ENCODE measurements around the gene PABPC1L. TPM values are rescaled to one million over a fixed set of nuclear protein-coding genes. Genes with fewer than 3 reads are reported as not detected.

The PABPC1L gene
- total RNA-seq, 1 experiment from 2014 or later: 90.7 TPM

GRCh38 chr20:44928595-44928994 lies 18.7 kb downstream of the PABPC1L start (continued):
- no peak for TF ChIP-seq MYBL2 (CRISPR knock-in tag; IDR thresholded peaks at IDR 0.05)
- no peak for TF ChIP-seq FOXK1 (CRISPR knock-in tag; IDR thresholded peaks at IDR 0.05)
- no peak for TF ChIP-seq FOXP1 (CRISPR knock-in tag; IDR thresholded peaks at IDR 0.05; ENCODE audit: borderline replicate concordance)
- no peak for TF ChIP-seq OVOL2 (CRISPR knock-in tag; IDR thresholded peaks at IDR 0.05; ENCODE audit: borderline replicate concordance)
- TF ChIP-seq, protein P1, sequence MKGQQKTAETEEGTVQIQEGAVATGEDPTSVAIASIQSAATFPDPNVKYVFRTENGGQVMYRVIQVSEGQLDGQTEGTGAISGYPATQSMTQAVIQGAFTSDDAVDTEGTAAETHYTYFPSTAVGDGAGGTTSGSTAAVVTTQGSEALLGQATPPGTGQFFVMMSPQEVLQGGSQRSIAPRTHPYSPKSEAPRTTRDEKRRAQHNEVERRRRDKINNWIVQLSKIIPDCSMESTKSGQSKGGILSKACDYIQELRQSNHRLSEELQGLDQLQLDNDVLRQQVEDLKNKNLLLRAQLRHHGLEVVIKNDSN (CRISPR knock-in tag; IDR thresholded peaks at IDR 0.05): no peak
- no peak for TF ChIP-seq ZNF317 (CRISPR knock-in tag; IDR thresholded peaks at IDR 0.05; ENCODE audit: borderline replicate concordance, low read depth)
- no peak for TF ChIP-seq AR (CRISPR knock-in tag; IDR thresholded peaks at IDR 0.05)
- no peak for TF ChIP-seq NR3C1 (CRISPR knock-in tag; conservative IDR thresholded peaks at IDR 0.05; ENCODE audit: low read depth)
- no peak for TF ChIP-seq ZNF532 (CRISPR knock-in tag; IDR thresholded peaks at IDR 0.05; ENCODE audit: borderline replicate concordance)
- TF ChIP-seq RORB (CRISPR knock-in tag; IDR thresholded peaks at IDR 0.05): no peak
- TF ChIP-seq ZNF232 (CRISPR knock-in tag; IDR thresholded peaks at IDR 0.05): no peak
- no peak for TF ChIP-seq GTF2I (CRISPR knock-in tag; conservative IDR thresholded peaks at IDR 0.05)
- TF ChIP-seq ARID4B (CRISPR knock-in tag; IDR thresholded peaks at IDR 0.05; ENCODE audit: borderline replicate concordance): no peak

- Mint-ChIP-seq H3K36me3 (peaks cover 34% of the 10 kb centered on the region), H3K4me3 (no peak overlapping the region), H3K27me3 (ENCODE audit: low read depth) (no peaks in the 10 kb centered on the region), H3K4me1 (no peaks in the 10 kb centered on the region), H3K27ac (no peak overlapping the region), H3K9me3 (no peaks in the 10 kb centered on the region)
- CTCF ChIA-PET: no interaction called here
- POLR2A ChIA-PET: no interaction called here
- ATAC-seq (peak; percentile 24; the same call in 1 of the 2 replicates), DNase-seq (ENCODE audit: low spot score) (no peak)
- TF ChIP-seq FOXJ3 (CRISPR knock-in tag; IDR thresholded peaks at IDR 0.05; ENCODE audit: borderline replicate concordance) (no peak), TP53 (CRISPR knock-in tag; IDR thresholded peaks at IDR 0.05) (no peak), ZNF232 (CRISPR knock-in tag; IDR thresholded peaks at IDR 0.05) (no peak), NR3C1 (CRISPR knock-in tag; conservative IDR thresholded peaks at IDR 0.05; ENCODE audit: low read depth) (no peak), GABPB1 (CRISPR knock-in tag; IDR thresholded peaks at IDR 0.05) (no peak)
- TF ChIP-seq, protein P2, sequence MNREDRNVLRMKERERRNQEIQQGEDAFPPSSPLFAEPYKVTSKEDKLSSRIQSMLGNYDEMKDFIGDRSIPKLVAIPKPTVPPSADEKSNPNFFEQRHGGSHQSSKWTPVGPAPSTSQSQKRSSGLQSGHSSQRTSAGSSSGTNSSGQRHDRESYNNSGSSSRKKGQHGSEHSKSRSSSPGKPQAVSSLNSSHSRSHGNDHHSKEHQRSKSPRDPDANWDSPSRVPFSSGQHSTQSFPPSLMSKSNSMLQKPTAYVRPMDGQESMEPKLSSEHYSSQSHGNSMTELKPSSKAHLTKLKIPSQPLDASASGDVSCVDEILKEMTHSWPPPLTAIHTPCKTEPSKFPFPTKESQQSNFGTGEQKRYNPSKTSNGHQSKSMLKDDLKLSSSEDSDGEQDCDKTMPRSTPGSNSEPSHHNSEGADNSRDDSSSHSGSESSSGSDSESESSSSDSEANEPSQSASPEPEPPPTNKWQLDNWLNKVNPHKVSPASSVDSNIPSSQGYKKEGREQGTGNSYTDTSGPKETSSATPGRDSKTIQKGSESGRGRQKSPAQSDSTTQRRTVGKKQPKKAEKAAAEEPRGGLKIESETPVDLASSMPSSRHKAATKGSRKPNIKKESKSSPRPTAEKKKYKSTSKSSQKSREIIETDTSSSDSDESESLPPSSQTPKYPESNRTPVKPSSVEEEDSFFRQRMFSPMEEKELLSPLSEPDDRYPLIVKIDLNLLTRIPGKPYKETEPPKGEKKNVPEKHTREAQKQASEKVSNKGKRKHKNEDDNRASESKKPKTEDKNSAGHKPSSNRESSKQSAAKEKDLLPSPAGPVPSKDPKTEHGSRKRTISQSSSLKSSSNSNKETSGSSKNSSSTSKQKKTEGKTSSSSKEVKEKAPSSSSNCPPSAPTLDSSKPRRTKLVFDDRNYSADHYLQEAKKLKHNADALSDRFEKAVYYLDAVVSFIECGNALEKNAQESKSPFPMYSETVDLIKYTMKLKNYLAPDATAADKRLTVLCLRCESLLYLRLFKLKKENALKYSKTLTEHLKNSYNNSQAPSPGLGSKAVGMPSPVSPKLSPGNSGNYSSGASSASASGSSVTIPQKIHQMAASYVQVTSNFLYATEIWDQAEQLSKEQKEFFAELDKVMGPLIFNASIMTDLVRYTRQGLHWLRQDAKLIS (CRISPR knock-in tag; IDR thresholded peaks at IDR 0.05; ENCODE audit: borderline replicate concordance): no peak
Measured at GRCh38 chr20:44930517-44931168, 20.8 kb downstream of the PABPC1L start.

Data from WTC11 (cell line).